Spinal cord (tissue), 10 donors: ENCODE data around the gene APOO. TPM values are rescaled to one million over a fixed set of nuclear protein-coding genes. Genes with fewer than 3 reads are reported as not detected.
A peak's percentile ranks its signal among the peaks of the same experiment; 100 is the strongest.

Experiments used
- DNase-seq, 6 donors: peaks; one replicate each; pipeline versions ENCODE4 v3.0.0 to v3.0.0-alpha.2; 2013 to 2015; ENCODE audit warnings: low spot score in 6 of 6, low read depth in 4 of 6
- H3K27ac ChIP-seq: one replicate; pipeline ENCODE4 v1.5.1; 2013; ENCODE audit warnings: low read depth, low read length, control low read depth
- H3K27me3 ChIP-seq: one replicate; pipeline ENCODE4 v1.6.1; 2013; ENCODE audit warnings: low read length; ENCODE audit not compliant: control insufficient read depth, insufficient read depth
- H3K36me3 ChIP-seq: one replicate; pipeline ENCODE4 v1.6.1; 2013; ENCODE audit warnings: low read length; ENCODE audit not compliant: control insufficient read depth, insufficient read depth
- H3K4me1 ChIP-seq: one replicate; pipeline ENCODE4 v1.6.1; 2013; ENCODE audit warnings: low read length; ENCODE audit not compliant: control insufficient read depth, insufficient read depth
- H3K4me3 ChIP-seq: one replicate; pipeline ENCODE4 v1.5.1; 2013; ENCODE audit warnings: low read depth, low read length, control low read depth
- H3K9me3 ChIP-seq: one replicate; pipeline ENCODE4 v1.6.1; 2013; ENCODE audit warnings: low read length; ENCODE audit not compliant: control insufficient read depth, insufficient read depth
- WGBS: methylation state at CpG from one replicate; pipeline ENCODE4 v1.1.5; 2013; ENCODE audit warnings: missing lambda C conversion rate; ENCODE audit not compliant: insufficient coverage; 5-methylcytosine and 5-hydroxymethylcytosine counted together
- polyA plus RNA-seq, 2 donors: library from polyadenylated mRNA; unstranded; fragments of 120-200 nt; gene quantifications; one replicate each; pipeline ENCODE4 v1.2.1, GENCODE V29; 2013; ENCODE audit not compliant: insufficient read length in 2 of 2
- total RNA-seq, 2 donors: library from RNA; depleted of rRNA in 1 of 2; stranded (reverse); fragments of 120-200 nt in 1 of 2; fragments of >200 nt in 1 of 2; gene quantifications; one replicate each; pipeline versions ENCODE4 v1.2.3 to v1.2.4, GENCODE V29; 2013 to 2014
- donor health status: healthy.

The APOO gene
- total and polyA plus RNA-seq, 4 donors: 34.5 to 79.7 (median 61.6) TPM

- Histone ChIP-seq H3K27ac (no peak overlapping the region), H3K4me1 (peaks cover 6% of the 10 kb centered on the region), H3K4me3 (no peak overlapping the region), H3K27me3 (peaks cover 5% of the 10 kb centered on the region), H3K9me3 (no peaks in the 10 kb centered on the region), H3K36me3 (no peaks in the 10 kb centered on the region)
- no CpG with 5 or more reads among the region's 3 CpGs for WGBS
- no peak for DNase-seq
These were observed 89.8 kb downstream of the APOO start for GRCh38 chrX:23817979-23818336.

DNA sequence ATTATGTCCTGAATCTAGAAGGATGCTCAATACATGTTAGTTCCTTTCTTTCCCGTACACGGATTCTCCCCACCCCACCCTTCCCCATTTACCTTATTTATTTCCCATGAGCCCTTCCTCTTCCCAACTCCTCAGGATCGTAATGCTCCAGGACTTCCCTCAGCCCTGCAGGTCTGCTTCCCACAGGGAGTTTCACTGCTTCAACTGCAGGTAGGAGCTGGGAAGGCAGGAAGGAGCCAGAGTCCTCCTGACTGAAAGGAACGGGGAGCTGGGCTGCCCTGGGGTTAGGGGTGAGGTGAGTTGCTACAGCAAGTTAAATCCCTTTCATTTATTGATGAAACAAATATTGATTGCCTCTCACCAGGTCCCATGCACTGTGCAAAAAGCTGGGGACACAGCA is 91.6 kb downstream of the APOO start:
- H3K4me1 ChIP-seq: no peaks in the 10 kb centered on the region
- no peak for DNase-seq
- no CpG with 5 or more reads among the region's 4 CpGs for WGBS
- no peak overlapping the region for H3K4me3 ChIP-seq
- H3K27me3 ChIP-seq: peaks cover 5% of the 10 kb centered on the region
- no peaks in the 10 kb centered on the region for H3K36me3 ChIP-seq
- H3K9me3 ChIP-seq: no peaks in the 10 kb centered on the region
- no peak overlapping the region for H3K27ac ChIP-seq

DNA sequence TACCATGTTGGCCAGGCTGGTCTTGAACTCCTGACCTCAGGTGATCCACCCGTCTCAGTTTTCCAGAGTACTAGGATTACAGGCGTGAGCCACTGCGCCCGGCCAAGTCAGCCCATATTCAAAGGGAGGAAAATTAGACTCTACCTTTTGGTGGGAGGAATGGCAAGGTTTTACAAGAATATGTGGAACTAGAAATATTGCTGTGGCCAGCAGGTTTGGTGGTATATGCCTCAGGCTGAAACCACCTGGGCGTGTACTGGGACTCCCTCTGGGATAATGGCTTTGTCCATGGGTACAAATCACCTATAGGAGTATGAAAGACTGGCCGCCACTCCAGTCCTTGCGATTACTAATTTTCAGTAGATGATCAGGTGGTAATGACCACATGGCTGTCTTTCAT is 92.4 kb downstream of the APOO start:
- Histone ChIP-seq H3K36me3 (no peaks in the 10 kb centered on the region), H3K27me3 (peaks cover 5% of the 10 kb centered on the region), H3K9me3 (no peaks in the 10 kb centered on the region), H3K4me3 (no peak overlapping the region), H3K27ac (no peak overlapping the region), H3K4me1 (no peaks in the 10 kb centered on the region)
- DNase-seq: no peak
- WGBS: 87% methylated on average over 5 of the region's 7 CpGs

DNA sequence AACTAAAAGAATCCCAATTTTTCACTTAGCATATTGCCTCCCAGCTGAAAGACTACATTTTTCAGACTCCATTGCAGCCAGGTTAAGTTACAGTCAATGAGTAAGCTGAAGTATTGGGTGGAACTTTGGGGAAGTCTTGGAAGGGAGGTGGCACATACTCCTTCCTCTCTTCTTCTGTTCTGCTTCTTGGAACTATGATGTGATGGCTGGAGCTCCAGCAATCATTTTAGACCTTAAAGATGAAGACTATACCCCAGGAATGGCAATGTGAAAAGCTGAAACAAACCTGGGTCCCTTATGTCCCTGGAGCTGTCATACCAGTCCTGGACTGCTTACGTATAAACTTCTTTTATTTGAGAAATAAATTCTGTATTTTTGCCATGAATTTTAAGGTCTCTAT is 93.9 kb downstream of the APOO start:
- DNase-seq: no peak
- no peak overlapping the region for H3K27ac ChIP-seq
- H3K27me3 ChIP-seq: peaks cover 4% of the 10 kb centered on the region
- no peaks in the 10 kb centered on the region for H3K9me3 ChIP-seq
- H3K4me1 ChIP-seq: no peaks in the 10 kb centered on the region
- no peaks in the 10 kb centered on the region for H3K36me3 ChIP-seq
- WGBS: no CpG with 5 or more reads among the region's 1 CpG
- no peak overlapping the region for H3K4me3 ChIP-seq

DNA sequence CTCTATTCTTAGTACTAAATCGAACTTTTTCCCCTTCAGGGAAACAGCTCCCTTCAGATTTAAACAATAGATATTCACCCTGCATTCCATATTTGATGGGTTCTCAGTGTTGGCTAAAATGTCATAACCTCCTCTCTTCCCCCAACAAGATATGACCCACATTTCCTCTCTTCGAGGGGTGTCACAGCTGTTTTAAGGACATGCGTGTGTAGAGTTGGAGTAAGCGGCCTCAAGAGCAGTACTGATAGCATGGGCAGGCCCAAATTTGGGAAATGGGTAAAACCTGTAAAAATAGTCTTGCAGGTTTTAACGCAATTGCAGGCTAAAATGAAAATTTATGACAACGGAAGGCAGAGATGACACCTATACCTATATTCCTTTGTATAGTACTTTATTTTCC is 96.1 kb downstream of the APOO start:
- DNase-seq: no peak
- no peaks in the 10 kb centered on the region for H3K9me3 ChIP-seq
- no peaks in the 10 kb centered on the region for H3K4me1 ChIP-seq
- no peak overlapping the region for H3K27ac ChIP-seq
- H3K36me3 ChIP-seq: no peaks in the 10 kb centered on the region
- H3K4me3 ChIP-seq: no peak overlapping the region
- H3K27me3 ChIP-seq: peaks cover 4% of the 10 kb centered on the region
- 60% methylated on average over 1 of the region's 6 CpGs for WGBS

DNA sequence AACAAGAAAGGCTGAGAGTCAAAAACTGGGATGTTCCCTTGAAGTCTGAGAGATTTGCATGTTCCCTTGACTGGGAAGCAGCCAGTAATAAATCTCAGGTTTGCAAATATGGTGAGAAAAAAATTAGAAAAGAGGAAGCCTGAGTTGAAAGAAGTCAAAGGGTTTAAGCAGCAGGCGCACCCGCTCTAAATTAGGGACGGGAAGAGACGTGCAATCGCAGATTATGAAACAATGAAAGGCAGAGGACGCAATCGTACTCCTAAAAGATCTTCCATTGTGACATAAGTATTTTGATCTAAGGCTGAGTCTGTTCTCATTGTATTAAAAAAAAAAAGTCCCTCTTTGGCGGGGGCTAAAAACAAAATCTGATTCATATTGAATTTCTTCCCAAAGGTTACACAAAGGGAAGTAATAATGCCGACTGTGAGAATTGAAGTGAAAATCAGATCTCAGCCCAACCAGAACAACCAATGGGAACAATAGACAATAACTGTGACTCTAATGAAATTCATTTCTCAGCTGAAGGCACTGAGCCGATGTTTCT is 96.6 kb downstream of the APOO start:
- peaks cover under 1% of the 10 kb centered on the region for H3K27me3 ChIP-seq
- no peaks in the 10 kb centered on the region for H3K36me3 ChIP-seq
- no peak overlapping the region for H3K4me3 ChIP-seq
- WGBS: 74% methylated on average over 6 of the region's 10 CpGs
- no peak overlapping the region for H3K27ac ChIP-seq
- no peaks in the 10 kb centered on the region for H3K4me1 ChIP-seq
- no peaks in the 10 kb centered on the region for H3K9me3 ChIP-seq
- peak in 1 of 6 donors; percentile 59 for DNase-seq

DNA sequence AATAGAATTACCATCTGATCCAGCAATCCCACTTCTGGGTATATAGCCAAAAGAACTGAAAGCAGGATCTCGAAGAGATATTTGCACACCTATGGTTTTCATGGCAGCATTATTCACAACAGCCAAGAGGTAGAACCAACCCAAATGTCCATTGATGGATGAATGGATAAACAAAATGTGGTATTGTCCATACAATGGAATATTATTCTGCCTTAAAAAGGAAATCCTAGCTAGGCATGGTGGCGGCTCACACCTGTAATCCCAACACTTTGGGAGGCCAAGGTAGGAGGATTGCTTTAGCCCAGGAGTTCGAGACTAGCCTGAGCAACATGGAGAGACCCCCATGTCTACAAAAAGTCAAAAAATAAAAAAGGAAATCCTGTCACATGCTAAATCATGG is 97.5 kb downstream of the APOO start:
- Histone ChIP-seq H3K36me3 (no peaks in the 10 kb centered on the region), H3K27me3 (no peaks in the 10 kb centered on the region), H3K27ac (no peak overlapping the region), H3K4me1 (no peaks in the 10 kb centered on the region), H3K9me3 (no peaks in the 10 kb centered on the region), H3K4me3 (no peak overlapping the region)
- no peak for DNase-seq
- WGBS: no CpG with 5 or more reads among the region's 3 CpGs

DNA sequence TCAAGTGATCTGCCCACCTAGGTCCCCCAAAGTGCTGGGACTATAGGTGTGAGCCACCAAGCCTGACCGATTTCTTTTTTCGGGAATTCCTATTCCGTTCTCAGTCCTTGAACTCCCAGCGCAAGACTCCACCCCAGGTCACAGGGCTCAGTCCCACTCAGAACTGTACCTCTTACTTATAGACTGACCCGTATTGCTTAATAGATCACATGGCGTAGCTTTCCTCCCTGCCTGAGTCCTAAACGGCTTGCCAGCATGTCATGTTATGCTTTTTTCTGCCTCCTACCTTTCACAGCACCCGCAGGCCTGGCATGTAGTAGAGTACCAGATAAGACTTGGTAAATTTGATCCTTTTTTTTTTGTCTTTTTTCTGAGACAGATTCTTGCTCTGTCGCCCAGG is 102.3 kb downstream of the APOO start:
- H3K9me3 ChIP-seq: no peaks in the 10 kb centered on the region
- no peaks in the 10 kb centered on the region for H3K36me3 ChIP-seq
- H3K4me1 ChIP-seq: peaks cover 7% of the 10 kb centered on the region
- no peak overlapping the region for H3K4me3 ChIP-seq
- WGBS: 90% methylated on average over 7 of the region's 9 CpGs
- H3K27ac ChIP-seq: no peak overlapping the region
- H3K27me3 ChIP-seq: no peaks in the 10 kb centered on the region
- no peak for DNase-seq

- no peak for DNase-seq
- Histone ChIP-seq H3K4me3 (no peak overlapping the region), H3K27me3 (no peaks in the 10 kb centered on the region), H3K36me3 (no peaks in the 10 kb centered on the region), H3K4me1 (peaks cover 7% of the 10 kb centered on the region), H3K27ac (no peak overlapping the region), H3K9me3 (no peaks in the 10 kb centered on the region)
- WGBS: 79% methylated on average over 3 of the region's 3 CpGs
These were observed 103.2 kb downstream of the APOO start for GRCh38 chrX:23804578-23804977.

- DNase-seq: no peak
- no peaks in the 10 kb centered on the region for H3K27me3 ChIP-seq
- H3K36me3 ChIP-seq: no peaks in the 10 kb centered on the region
- no peak overlapping the region for H3K4me3 ChIP-seq
- H3K4me1 ChIP-seq: peaks cover 7% of the 10 kb centered on the region
- H3K9me3 ChIP-seq: no peaks in the 10 kb centered on the region
- H3K27ac ChIP-seq: no peak overlapping the region
- 92% methylated on average over 5 of the region's 5 CpGs for WGBS
These were observed 103.8 kb downstream of the APOO start for GRCh38 chrX:23803931-23804381.
